GM12878 (cell line): ENCODE data around the gene RAD18. TPM values are rescaled to one million over a fixed set of nuclear protein-coding genes. Genes with fewer than 3 reads are reported as not detected.

Source experiments
- ATAC-seq: fragments of 200-7000 bp; cut with Tn5 transposase; 3 replicates; pipeline ENCODE4 v1.9.1; 2020; ENCODE audit warnings: mild to moderate bottlenecking, moderate library complexity
- BruUV-seq: library from RNA; stranded (reverse); fragments of 400-500 nt; replicated peaks from 2 replicates; lab custom pipeline; 2021; lab: Mats Ljungman, UMichigan
- CTCF ChIA-PET: fragments of 300-600 bp; sonication (Branson Sonifier 250); formaldehyde crosslinking; extraction: SDS; loops from one replicate; lab custom pipeline; 2021; ENCODE audit warnings: inconsistent platforms; lab: Yijun Ruan, JAX
- POLR2A ChIA-PET: fragments of 350-600 bp; formaldehyde crosslinking; extraction: SDS; loops from one replicate; lab custom pipeline; 2021; ENCODE audit warnings: inconsistent platforms; lab: Charles Lee
- RAD21 ChIA-PET: fragments of 300-600 bp; sonication (Branson Sonifier 250); formaldehyde crosslinking; loops from one replicate; lab custom pipeline; 2023; ENCODE audit warnings: antibody characterized with exemption; ENCODE audit not compliant: unreplicated experiment; lab: Charles Lee
- SMC1A ChIA-PET: fragments of 300-600 bp; sonication (Branson Sonifier 250); formaldehyde crosslinking; loops from one replicate; lab custom pipeline; 2023; ENCODE audit not compliant: unreplicated experiment, uncharacterized antibody; lab: Charles Lee
- DNase-seq: peaks from one replicate; pipeline ENCODE4 v3.0.0-alpha.2; 2011; ENCODE audit warnings: low read depth, low spot score
- FAIRE-seq: peaks from 3 replicates; lab custom pipeline; 2011; peaks lifted over from hg19 to GRCh38; lab: Jason Lieb, UNC
- H2AFZ ChIP-seq: 2 replicates; pipeline ENCODE4 v1.6.0; 2011; ENCODE audit warnings: low read depth, low read length, control low read depth; ENCODE audit not compliant: control insufficient read depth
- H3K27ac ChIP-seq: 2 replicates; pipeline ENCODE4 v1.5.1; 2011; ENCODE audit warnings: control low read depth; ENCODE audit not compliant: control insufficient read depth, insufficient read depth
- H3K27me3 ChIP-seq, 2 experiments: replicated peaks in 1 of 2; 2 replicates each; pipeline versions ENCODE4 v1.6.0 to v1.6.1; 2011; ENCODE audit warnings: low read length in 1 of 2; ENCODE audit not compliant: control insufficient read depth in 2 of 2, insufficient read depth in 2 of 2
- H3K36me3 ChIP-seq, 2 experiments: 2 replicates each; pipeline ENCODE4 v1.5.1; 2011; ENCODE audit warnings: low read length in 1 of 2; ENCODE audit not compliant: control insufficient read depth in 2 of 2, insufficient read depth in 2 of 2
- H3K4me1 ChIP-seq: 2 replicates; pipeline ENCODE4 v1.6.1; 2011; ENCODE audit warnings: mild to moderate bottlenecking, low read length, moderate library complexity, mixed read lengths; ENCODE audit not compliant: control insufficient read depth, insufficient read depth
- H3K4me2 ChIP-seq: 2 replicates; pipeline ENCODE4 v1.6.0; 2011; ENCODE audit warnings: control low read depth; ENCODE audit not compliant: control insufficient read depth, insufficient read depth
- H3K4me3 ChIP-seq: fragments of 200-600 bp; sonication (generic); 2 replicates; pipeline ENCODE4 v1.5.1; 2016
- H3K79me2 ChIP-seq: 2 replicates; pipeline ENCODE4 v1.6.0; 2011; ENCODE audit warnings: low read length; ENCODE audit not compliant: control insufficient read depth, insufficient read depth
- H3K9ac ChIP-seq: 2 replicates; pipeline ENCODE4 v1.8.0; 2011; ENCODE audit warnings: low read length, control low read depth, mixed read lengths; ENCODE audit not compliant: control insufficient read depth, insufficient read depth
- H3K9me3 ChIP-seq: replicated peaks from 3 replicates; pipeline ENCODE4 v1.5.1; 2011; ENCODE audit warnings: mild to moderate bottlenecking, low read length; ENCODE audit not compliant: control insufficient read depth, insufficient read depth
- H4K20me1 ChIP-seq: 2 replicates; pipeline ENCODE4 v1.6.0; 2011; ENCODE audit not compliant: control insufficient read depth, insufficient read depth
- IRF4 ChIP-seq: IDR thresholded peaks from 2 replicates; pipeline ENCODE4 v1.6.1; 2011; ENCODE audit warnings: low read depth, low read length
- NFIC ChIP-seq: IDR thresholded peaks from 2 replicates; pipeline ENCODE4 v1.6.1; 2012; ENCODE audit warnings: low read depth, mild to moderate bottlenecking, inconsistent platforms, low read length, moderate library complexity
- NFXL1 ChIP-seq: fragments of 450-650 bp; IDR thresholded peaks from 2 replicates; pipeline ENCODE4 v1.6.1; 2017; ENCODE audit warnings: antibody characterized with exemption, mild to moderate bottlenecking, borderline replicate concordance
- PKNOX1 ChIP-seq: fragments of 450-650 bp; IDR thresholded peaks from 2 replicates; pipeline ENCODE4 v1.6.1; 2016; ENCODE audit warnings: mild to moderate bottlenecking
- SIX5 ChIP-seq: IDR thresholded peaks from 2 replicates; pipeline ENCODE4 v1.6.1; 2011; ENCODE audit warnings: mild to moderate bottlenecking, low read depth, low read length, moderate library complexity; ENCODE audit not compliant: severe bottlenecking
- SMC3 ChIP-seq: IDR thresholded peaks from 2 replicates; pipeline ENCODE4 v1.6.1; 2011; ENCODE audit warnings: low read length, improper control_type of control experiment, borderline replicate concordance
- STAT1 ChIP-seq: fragments of 450-650 bp; conservative IDR thresholded peaks from 2 replicates; pipeline ENCODE4 v1.6.1; 2014; ENCODE audit warnings: antibody characterized with exemption, mild to moderate bottlenecking
- ZSCAN29 ChIP-seq: fragments of 450-650 bp; IDR thresholded peaks from 2 replicates; pipeline ENCODE4 v1.6.1; 2017; ENCODE audit warnings: mild to moderate bottlenecking, moderate library complexity
- WGBS: methylation state at CpG from one replicate; pipeline ENCODE4 v1.1.6; 2016; ENCODE audit warnings: low lambda C conversion rate; ENCODE audit not compliant: insufficient replicate concordance, insufficient coverage; ENCODE audit errors: missing lambda C conversion rate; 5-methylcytosine and 5-hydroxymethylcytosine counted together
- in situ Hi-C: fragments of 300-500 bp; cut with MboI; formaldehyde crosslinking; loops from 9 replicates; pipeline ENCODE4 v1.14.3; 2018; ENCODE audit warnings: mixed read lengths
- intact Hi-C: fragments of 100-400 bp; cut with micrococcal nuclease; formaldehyde crosslinking; loops from one replicate; pipeline ENCODE4 v1.14.2; 2022; ENCODE audit not compliant: unreplicated experiment
- polyA plus RNA-seq, 11 experiments: library from polyadenylated mRNA; depleted of rRNA in 4 of 11; unstranded in 6 of 11; stranded (reverse) in 5 of 11; fragments of >200 nt; fragmentation: Nextera tagmentation in 4 of 11; fragmentation: Illumina TruSeq in 1 of 11; extraction: Ambion mirVana in 4 of 11; extraction: Trizol in 1 of 11; gene quantifications; 1 replicate in 1 of 11; 2 replicates in 10 of 11; pipeline versions ENCODE4 v1.2.1 to v1.2.3, GENCODE V29; 2011 to 2016; ENCODE audit warnings: inconsistent platforms in 2 of 11, missing spikeins in 2 of 11, low read depth in 1 of 11
- total RNA-seq, 4 experiments: library from RNA; depleted of rRNA in 3 of 4; stranded (reverse); fragments of >200 nt in 3 of 4; fragmentation: Illumina TruSeq in 1 of 4; extraction: Trizol in 1 of 4; gene quantifications; 2 replicates each; pipeline versions ENCODE4 v1.2.1 to v1.2.3, GENCODE V29; 2013 to 2021
- TF ChIP-seq, protein P1 (sequence below): fragments of 450-650 bp; IDR thresholded peaks from 2 replicates; pipeline ENCODE4 v1.6.1; 2016; ENCODE audit warnings: mild to moderate bottlenecking
- TF ChIP-seq, protein P2 (sequence below): fragments of 450-650 bp; IDR thresholded peaks from 2 replicates; pipeline ENCODE4 v1.6.1; 2014; ENCODE audit warnings: mild to moderate bottlenecking
- TF ChIP-seq, protein P3 (sequence below): fragments of 450-650 bp; formaldehyde crosslinking; IDR thresholded peaks from 2 replicates; pipeline ENCODE4 v1.4.0; 2020; ENCODE audit warnings: mild to moderate bottlenecking, moderate library complexity

RAD18 gene
- total and polyA plus RNA-seq, 10 of the 15 experiments (the other 5 are each of a cell fraction or from before 2014, with no cell fraction given): 8.7 to 38.6 (median 19.2) TPM

DNA sequence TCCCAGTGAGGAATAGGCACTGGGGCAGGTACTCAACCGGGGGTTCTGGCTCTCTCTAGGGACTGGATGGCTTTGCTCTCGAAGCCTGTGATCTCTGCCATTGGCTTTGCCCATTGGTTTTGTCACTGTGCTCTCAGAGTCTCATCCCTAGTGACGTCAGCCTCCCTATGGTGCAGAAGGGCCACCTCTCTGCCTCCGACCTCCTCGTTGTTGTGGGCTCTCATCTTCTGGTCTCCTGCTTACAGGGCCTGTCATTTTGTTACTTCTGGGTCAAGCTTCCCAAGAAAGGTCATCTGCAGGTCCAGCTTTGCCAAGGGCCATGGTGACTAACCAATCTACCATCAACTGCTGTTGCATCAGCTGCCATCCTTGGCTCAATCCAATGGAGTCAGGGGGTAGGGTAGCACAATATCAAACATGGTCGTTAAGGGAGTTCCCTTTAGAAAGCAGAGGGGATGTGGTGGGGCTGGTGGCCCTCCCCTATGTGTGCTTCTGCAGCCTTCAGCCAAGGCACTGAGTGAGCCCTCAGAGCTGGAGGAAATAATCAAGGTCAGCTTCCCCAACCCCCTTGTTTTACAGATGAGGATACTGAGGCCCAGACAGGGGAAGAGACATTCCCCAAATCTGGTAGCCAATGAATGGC lies 13.4 kb upstream of the RAD18 start:
- ChIA-PET POLR2A (no interaction called here), CTCF (interaction anchor here (0.5 to 7.6 kb wide), 5 partner anchors 11 to 326 kb away, joined by 3 to 55 read pairs (median 4); partner anchors contain the start of gene OXTR), RAD21 (no interaction called here), SMC1A (interaction anchor here (1.5 kb wide), 1 partner anchor 11 kb away, joined by 3 read pairs; no protein-coding TSS in a partner anchor)
- no peak overlapping the region for H3K4me2 ChIP-seq
- H3K9ac ChIP-seq: no peak overlapping the region
- no peaks in the 10 kb centered on the region for H4K20me1 ChIP-seq
- DNase-seq: no peak
- BruUV-seq: no TSS peak
- in situ Hi-C loops: no loop called here
- H3K9me3 ChIP-seq: no peaks in the 10 kb centered on the region; the same call in 2 of the 3 replicates
- H3K4me3 ChIP-seq: no peak overlapping the region
- H3K79me2 ChIP-seq: no peaks in the 10 kb centered on the region
- peaks cover 0 to 2% of the 10 kb centered on the region in 2 experiments; a peak in 3 of 4 replicates for H3K27me3 ChIP-seq
- TF ChIP-seq ZSCAN29: no peak
- TF ChIP-seq PKNOX1: no peak
- TF ChIP-seq IRF4: no peak
- TF ChIP-seq STAT1: no peak
- TF ChIP-seq, protein P1, sequence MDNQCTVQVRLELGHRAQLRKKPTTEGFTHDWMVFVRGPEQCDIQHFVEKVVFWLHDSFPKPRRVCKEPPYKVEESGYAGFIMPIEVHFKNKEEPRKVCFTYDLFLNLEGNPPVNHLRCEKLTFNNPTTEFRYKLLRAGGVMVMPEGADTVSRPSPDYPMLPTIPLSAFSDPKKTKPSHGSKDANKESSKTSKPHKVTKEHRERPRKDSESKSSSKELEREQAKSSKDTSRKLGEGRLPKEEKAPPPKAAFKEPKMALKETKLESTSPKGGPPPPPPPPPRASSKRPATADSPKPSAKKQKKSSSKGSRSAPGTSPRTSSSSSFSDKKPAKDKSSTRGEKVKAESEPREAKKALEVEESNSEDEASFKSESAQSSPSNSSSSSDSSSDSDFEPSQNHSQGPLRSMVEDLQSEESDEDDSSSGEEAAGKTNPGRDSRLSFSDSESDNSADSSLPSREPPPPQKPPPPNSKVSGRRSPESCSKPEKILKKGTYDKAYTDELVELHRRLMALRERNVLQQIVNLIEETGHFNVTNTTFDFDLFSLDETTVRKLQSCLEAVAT: no peak
- no peak for TF ChIP-seq SMC3
- no peak for TF ChIP-seq SIX5
- TF ChIP-seq NFXL1: no peak
- TF ChIP-seq, protein P2, sequence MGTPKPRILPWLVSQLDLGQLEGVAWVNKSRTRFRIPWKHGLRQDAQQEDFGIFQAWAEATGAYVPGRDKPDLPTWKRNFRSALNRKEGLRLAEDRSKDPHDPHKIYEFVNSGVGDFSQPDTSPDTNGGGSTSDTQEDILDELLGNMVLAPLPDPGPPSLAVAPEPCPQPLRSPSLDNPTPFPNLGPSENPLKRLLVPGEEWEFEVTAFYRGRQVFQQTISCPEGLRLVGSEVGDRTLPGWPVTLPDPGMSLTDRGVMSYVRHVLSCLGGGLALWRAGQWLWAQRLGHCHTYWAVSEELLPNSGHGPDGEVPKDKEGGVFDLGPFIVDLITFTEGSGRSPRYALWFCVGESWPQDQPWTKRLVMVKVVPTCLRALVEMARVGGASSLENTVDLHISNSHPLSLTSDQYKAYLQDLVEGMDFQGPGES: no peak
- no peak for TF ChIP-seq NFIC
- TF ChIP-seq, protein P3, sequence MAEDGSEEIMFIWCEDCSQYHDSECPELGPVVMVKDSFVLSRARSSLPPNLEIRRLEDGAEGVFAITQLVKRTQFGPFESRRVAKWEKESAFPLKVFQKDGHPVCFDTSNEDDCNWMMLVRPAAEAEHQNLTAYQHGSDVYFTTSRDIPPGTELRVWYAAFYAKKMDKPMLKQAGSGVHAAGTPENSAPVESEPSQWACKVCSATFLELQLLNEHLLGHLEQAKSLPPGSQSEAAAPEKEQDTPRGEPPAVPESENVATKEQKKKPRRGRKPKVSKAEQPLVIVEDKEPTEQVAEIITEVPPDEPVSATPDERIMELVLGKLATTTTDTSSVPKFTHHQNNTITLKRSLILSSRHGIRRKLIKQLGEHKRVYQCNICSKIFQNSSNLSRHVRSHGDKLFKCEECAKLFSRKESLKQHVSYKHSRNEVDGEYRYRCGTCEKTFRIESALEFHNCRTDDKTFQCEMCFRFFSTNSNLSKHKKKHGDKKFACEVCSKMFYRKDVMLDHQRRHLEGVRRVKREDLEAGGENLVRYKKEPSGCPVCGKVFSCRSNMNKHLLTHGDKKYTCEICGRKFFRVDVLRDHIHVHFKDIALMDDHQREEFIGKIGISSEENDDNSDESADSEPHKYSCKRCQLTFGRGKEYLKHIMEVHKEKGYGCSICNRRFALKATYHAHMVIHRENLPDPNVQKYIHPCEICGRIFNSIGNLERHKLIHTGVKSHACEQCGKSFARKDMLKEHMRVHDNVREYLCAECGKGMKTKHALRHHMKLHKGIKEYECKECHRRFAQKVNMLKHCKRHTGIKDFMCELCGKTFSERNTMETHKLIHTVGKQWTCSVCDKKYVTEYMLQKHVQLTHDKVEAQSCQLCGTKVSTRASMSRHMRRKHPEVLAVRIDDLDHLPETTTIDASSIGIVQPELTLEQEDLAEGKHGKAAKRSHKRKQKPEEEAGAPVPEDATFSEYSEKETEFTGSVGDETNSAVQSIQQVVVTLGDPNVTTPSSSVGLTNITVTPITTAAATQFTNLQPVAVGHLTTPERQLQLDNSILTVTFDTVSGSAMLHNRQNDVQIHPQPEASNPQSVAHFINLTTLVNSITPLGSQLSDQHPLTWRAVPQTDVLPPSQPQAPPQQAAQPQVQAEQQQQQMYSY: no peak
- no peaks in the 10 kb centered on the region for H3K4me1 ChIP-seq
- FAIRE-seq: no peak
- ATAC-seq: no peak
- H3K36me3 ChIP-seq: no peaks in the 10 kb centered on the region
- no peak overlapping the region for H2AFZ ChIP-seq
- WGBS: 5% methylated on average over 6 of the region's 6 CpGs
- intact Hi-C loops: loop anchor here (10.0 kb wide), 1 partner anchor 528 kb away; no protein-coding TSS in a partner anchor
- no peak overlapping the region for H3K27ac ChIP-seq
